T-helper 9 cell (primary cell): ENCODE results near the gene MITF.
"Not testable (repeated sequence)": the region's sequence is repeated elsewhere in the genome, so short reads cannot be mapped to it uniquely, and the experiment has no call there.

Experiments used
- DNase-seq: peaks from one replicate; pipeline ENCODE4 v3.0.0-alpha.2; 2020

Gene MITF

DNA sequence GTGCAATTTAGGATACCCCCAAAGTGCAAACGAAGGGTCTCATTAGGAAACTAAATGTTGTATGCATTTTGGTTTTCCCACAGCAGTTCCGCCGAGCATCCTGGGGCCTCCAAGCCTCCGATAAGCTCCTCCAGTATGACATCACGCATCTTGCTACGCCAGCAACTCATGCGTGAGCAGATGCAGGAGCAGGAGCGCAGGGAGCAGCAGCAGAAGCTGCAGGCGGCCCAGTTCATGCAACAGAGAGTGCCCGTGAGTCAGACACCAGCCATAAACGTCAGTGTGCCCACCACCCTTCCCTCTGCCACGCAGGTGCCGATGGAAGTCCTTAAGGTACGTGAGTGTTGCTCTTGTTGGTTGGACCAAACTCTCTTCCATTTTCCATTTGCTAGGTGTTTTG is 139.8 kb downstream of the MITF start:
- no peak for DNase-seq

DNA sequence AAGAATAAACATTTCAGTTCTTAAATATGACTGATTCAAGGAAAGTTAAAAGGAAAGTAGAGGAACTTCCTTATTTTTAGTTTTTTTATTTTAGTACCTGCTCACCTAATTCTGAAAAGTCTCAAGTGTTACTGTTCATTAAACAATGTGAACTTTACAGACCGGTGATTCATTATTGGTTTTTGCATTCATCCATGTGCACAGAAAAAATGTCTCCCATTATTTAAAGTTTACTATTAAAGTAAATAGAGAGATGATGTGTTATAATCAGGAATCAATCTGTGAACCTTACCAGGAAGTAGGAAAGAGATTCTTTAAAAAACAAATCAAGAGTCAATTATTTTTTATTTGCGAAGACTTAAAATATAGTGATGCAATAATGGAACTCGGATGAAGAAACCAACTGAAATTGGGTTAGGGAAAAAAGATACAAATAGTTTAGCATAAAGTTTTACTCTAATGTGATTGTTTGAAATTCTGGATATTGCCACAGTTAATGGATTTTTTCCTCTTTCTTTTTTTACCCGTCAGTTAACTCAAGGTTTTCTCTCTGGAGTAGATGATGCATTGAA is 140.9 kb downstream of the MITF start:
- no peak for DNase-seq

DNA sequence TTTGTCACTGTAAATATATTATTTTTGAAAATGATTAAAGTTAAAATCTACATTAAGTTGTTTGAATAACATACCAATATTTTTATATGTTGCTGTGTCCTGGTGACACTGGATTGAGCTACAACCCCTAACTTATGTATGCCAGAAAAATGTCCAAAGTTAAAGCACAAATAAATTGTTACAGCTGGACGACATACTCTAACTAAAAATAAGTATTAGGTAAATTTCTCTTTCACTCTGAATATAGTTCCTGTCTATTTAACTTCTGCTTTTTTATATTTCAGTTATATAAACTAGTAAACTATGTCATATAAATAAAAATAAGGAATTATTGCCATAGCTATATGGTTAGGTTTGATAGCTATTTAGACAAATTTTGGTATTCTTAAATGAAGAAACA is 141.8 kb downstream of the MITF start:
- no peak for DNase-seq

DNA sequence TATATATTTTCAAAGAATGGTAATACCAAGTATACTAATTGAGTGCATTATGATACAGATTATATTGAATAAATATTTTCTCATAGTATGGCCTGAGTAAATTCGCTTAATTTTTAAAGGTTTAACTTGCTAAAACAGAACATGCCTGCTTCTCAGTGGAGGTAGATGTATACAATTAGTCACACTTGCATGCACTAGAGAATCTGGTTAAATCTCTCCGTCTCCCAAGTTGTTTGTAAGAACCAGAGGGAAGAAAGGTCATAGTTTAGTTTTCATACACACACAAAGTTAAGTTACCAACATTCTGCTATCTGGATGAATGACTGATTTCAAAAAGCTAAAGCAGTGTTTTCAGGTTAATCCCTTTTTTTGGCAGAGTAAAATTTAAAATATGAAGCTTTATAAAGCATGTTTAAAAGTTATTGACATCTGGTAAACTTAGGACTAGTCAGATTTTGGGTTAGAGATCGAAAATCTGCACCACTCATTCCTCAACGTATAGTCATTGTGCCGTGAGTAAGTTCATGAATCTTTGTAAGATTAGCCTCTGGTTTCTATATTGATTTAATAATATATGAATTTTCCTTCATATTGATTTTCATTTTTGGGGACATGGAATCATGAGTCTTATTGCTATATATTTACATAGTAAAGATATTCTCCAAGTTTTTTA is 142.6 kb downstream of the MITF start:
- DNase-seq, result no peak

DNA sequence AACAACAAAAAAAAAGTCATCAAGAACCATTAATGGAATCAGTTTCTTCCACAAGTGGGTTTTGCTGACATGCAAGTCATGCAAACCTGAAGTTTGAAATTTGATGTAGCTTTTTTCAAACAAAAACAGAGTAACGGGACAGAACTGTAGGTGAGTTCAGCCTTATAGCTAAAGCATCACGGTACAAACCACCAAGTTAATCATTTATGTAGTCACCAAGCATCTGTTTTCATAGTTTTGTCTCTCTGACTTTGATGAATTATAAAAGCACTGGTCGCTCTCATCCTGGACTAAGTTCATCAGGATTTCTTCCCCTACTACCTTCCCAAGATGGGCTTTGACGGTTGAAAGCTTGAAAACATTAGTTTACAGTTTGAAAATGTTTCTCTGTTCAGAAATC is 143.3 kb downstream of the MITF start:
- no peak for DNase-seq

DNA sequence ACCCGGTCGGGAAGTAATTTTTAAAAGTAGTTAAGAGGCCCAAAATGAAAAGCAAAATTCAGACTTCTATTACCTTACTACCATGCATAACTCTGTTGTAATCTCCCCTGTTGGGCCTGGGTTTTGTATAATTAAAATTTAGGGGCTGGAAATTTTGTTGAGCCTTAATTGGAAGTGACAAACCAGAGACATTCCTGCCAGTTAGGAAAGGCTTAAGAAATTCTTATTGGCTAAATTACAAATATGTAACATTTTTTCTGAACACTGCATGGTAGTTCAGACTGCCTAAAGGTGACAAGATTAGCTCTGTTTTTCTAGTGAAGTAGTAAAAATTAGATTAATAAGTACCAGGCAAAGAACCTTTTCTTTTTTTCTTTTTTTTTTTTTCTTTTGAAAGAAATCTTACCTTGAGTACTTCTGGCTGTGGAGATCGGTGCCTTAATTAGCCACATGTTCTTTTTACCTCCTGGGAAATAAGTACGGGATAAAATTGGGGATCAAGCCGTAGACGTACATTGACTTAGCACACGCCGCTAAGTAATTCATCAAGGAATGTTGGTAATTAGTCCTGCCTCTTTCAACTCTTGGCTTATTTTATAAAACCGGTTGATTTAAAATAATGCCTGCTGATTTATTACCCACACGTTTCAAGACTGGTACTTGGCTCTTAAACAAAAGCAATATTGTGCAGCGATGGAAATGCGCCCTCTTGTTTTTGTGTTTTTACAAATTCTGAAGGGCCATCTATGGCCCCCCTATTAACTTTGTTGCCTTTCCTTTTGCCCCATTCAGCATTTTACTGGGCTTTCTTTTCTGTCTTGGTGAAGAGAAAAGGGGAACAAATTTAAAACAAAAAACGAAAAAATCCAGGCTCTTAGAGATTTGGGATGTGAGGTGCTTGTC is 149.0 kb downstream of the MITF start:
- DNase-seq, result no peak

DNA sequence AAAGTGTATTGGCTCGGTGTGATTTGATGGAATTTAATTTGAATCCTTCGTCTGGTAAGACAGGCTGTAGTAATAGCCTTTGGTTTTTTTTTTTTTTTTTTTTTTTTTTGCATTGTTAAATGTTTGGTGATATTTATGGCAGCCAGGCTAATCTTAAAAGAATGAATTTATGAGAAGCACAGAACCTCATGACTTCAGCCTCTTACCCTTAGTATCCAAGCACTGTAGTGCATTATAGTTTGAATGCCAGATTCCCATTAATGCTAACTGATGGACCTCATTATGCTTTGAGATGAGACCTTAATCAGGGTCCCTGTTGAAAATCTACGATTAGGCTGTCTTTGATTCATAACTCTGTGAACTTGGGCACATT is 149.7 kb downstream of the MITF start:
- no peak for DNase-seq

DNA sequence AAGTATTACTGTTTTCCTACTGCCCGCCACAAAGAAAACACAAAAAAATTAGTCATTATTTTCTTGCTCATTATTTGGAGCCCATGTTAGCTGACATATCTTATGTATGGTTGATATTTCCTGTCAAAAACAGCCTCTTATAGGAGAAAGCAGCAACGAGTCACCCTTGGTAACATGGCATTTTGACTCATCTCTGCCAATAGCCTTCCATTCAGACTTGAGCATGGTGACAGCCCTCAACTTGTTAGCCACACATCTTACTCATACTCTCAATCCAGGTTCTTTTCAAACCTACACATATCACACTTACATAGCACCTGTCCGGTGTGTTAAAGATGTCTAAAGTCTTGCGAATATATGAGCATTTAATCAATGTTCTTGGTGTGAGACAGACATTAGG is 150.8 kb downstream of the MITF start:
- no peak for DNase-seq

DNA sequence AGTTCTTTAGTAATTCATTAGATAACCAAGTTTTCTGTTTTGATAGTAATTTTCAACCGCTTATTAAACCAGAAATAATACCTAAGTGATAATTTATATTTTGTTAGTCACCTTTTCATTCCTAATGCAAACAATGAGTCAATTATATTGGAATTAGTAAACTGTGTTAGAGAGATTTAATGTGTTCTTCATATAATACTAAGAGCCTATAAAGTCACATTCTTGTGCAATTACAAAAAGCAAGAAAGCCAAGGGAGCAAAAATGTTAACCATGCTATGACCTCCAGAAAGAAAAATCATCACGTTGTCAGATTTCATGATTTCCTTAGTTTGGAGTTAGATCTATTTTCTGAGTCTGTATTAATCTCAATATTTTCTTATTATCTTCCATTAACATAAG is 151.4 kb downstream of the MITF start:
- no peak for DNase-seq

DNA sequence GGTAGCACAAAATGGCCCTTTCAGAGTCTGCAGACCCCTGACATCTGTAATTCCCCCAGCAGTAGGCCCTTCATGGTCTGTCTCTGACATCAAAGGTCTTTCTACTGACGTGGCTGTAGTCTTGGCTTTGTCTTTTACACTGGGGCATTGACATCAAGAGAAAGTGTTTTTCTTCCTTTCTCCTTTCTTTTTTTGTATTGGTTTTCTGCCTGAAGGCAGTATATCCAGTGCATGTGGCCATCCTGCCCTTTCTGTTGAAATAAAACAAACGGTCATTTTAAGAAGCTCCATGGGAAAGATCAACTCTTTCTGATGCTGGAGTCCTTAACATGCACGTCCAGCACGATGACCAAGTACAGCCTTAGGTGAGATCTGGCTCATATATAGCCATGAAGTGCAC is 153.4 kb downstream of the MITF start:
- DNase-seq, result no peak

DNA sequence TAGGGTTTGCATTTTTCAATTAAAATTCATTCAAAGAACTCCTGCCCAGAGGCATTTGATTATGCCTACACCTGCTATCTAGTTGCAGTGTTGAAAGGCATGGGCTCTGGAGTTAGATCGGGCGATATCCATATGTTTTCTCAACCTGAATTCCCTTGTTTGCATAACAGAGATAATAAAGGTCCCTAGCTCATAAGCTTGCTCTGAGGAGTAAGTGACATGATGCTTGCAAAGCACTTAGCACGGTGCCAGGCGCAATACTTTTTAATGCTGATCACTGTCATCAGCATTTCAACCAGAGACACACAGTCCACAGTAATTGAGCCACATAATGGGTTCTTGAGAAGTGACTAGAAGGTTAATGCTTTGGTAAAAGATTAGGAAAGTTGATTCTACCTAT is 154.0 kb downstream of the MITF start:
- no peak for DNase-seq

DNA sequence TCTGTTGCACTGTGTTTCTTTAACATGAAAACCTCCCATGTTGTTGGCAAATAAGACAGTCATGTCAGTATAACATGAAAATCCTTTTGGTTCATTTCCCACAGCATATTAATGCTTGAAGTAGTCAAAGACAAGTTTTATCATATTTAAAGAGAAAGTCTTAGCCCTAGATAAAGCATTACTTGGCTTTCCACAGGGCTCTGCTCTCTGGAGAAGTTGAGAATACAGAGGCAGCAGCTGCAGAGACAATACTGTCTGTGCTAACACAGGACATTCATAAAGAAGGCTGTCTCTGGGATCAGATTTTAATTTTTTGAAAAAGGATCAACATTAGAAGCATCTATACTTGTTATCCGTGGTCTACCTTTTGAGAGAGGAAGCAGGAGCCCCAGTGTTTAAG is 156.8 kb downstream of the MITF start:
- no peak for DNase-seq

DNA sequence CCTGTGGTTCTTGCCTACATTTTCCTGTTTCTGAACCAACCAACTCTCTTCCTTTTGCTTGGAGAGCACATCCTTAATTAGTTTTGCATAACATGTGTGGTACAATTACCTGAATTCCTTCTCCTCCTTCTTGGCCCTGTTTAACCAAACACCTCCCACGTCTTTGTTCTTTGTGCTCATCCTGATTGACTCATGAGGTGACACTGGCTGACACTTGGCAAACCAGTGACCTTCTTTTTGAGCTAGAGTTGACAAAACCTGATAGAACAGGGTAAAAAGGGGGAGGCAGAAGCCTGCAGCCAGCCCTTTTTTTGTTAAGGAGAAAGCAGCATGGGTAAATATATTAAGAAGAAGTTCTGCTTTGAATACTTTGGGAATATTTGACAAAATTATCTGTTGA is 161.1 kb downstream of the MITF start:
- DNase-seq, result no peak

DNA sequence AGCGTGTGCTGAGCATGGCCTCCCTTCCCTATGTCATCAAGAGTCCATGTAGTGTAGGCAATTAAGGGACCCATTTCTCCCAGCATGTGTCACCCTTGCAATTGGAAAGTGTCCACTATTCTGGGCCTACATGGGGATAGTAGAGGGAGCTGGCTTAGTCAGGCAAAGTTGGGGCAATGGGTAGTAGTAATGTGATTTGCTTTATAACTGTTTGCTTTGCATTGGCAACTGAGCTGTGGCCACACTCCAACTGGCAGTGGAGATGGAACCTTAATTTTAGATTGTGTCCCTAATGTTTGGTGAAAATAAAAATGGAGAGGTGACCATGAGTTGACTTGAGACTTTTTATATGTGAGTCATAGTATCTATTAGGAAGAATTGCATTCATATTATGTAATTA is 162.5 kb downstream of the MITF start:
- no peak for DNase-seq

DNA sequence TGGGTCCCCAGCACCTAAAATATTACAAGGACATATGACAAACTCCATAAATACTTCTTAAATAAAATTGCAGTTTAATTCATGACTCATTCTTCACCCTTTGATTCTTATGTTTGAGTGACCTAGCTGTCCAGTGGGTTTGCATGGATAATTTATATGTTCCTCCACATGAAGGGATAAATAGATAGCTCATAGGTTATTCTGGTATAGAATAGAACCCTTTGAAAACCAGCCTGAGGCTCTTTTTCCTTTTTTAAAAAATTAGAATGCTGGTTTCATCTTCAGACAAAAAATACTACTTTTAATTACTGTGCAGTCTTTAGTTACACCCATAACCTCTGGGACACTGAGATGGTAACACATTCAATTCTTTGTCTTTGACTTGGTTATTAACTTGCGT is 163.1 kb downstream of the MITF start:
- no peak for DNase-seq

DNA sequence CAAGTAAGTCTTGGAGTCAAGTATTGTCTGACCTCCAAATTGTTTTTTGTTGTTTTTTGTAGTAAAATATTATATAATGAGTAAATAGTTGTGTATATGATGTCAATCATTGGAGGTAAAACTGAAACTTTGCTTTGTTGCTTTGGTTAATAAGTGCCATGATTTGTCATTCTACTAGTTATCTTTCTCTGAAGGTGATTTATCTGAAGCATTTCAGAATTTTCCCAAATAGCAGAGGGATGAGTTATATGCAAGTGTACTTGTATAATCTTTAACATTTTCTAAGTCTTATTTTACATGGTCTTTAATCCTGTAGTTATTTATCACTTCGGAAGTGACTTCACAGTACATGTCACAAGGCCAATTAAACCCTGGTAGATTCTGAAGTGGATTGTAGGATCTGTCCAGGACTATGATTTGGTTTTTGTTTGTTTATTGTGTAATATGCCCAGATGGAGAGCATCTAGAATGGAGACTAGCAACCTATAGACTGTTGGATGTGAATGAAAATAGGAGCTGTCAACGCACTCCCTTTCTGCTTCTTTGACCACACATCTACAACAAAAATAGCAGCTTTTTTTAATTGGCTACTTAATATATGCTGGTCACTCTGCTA is 167.2 kb downstream of the MITF start:
- DNase-seq, result no peak

DNA sequence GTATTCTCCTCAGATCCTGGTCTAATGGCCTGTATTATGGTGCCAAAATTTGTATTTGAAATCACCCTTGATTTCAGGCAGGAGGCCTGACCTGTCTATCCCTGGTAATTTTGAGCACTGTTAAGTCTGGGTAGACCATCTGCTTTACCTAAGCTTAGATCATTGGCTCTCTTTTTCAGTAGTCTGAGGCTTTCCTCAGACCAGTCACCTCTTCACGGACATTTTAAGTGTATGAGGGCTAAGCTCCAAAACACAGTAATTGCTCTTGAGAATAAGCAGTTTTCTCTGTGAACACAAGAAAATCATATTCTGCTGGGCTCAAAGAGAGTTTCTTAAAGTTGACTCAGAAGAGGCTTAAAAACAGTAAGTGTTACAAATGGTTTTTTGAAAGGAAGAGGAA is 168.3 kb downstream of the MITF start:
- DNase-seq, result no peak

DNA sequence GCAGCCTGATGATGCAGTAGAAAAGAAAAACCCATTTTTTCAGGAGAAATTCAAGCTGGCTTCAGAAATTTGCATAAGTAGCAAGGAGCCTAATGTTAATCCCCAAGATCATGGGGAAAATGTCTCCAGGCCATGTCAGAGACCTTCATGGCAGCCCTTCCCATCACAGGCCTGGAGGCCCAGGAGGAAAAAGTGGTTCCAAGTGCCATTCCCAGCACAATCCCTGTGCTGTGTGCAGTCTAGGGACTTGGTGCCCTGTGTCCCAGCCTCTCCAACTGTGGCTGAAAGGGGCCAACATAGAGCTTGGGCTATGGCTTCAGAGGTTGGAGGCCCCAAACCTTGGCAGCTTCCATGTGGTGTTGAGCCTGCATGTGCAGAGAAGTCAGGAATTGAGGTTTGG is 170.6 kb downstream of the MITF start:
- DNase-seq, result not testable (repeated sequence)

DNA sequence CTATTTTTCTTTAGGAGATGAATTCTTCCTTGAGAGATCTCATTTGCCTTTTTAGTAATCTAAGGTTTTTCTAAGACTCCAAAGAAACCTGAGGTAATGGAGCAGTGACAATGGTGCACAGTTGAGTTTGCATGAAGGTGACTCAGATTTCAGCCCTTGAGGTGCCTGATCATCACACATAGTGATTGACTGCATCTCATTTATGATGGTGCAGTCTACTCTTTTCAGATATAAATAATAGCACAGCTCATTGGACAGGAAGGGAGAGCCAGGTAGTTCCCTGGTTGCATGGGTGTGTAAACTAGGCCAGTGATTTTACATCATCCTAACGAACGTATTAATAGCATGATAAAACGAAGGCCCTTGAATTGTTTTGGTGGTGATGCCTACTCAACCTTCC is 174.2 kb downstream of the MITF start:
- no peak for DNase-seq

DNA sequence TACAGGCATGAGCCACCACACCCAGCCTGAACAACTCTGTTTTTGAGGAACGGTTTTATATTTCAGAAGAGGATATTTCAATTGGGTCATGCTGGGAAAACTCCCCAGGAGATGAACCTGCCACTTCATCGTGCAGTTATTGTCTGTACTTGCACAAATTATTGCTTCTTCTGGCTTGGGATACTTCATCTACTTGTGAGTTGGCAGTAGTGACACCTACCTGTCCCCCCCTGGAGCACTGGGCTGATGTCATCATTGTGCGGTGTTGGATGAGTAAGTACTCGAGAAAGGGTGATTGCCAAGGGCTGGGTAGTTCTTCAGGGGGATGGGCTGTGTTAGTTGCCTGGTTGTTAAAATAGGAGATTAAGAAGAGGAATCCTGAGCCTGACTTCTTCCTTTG is 175.1 kb downstream of the MITF start:
- DNase-seq, result no peak

DNA sequence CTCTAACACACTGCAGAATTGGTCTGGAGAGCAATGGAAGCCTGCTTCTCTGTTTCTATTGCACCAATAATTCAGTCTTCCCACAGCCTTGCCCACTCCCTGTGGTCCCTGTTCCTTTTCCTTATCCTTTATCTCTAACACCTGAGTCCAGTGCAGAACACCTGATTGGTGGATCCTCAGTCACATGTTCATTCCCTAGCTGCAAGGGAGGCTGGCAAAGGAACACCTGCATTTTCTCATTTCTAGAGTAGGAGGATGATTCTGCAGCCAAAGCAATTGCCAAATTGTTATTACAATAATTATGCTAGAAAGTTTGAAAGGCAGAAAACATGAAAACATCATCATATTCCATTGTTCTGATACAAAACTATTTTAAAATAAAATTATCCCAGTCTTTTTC is 176.5 kb downstream of the MITF start:
- DNase-seq, result no peak

DNA sequence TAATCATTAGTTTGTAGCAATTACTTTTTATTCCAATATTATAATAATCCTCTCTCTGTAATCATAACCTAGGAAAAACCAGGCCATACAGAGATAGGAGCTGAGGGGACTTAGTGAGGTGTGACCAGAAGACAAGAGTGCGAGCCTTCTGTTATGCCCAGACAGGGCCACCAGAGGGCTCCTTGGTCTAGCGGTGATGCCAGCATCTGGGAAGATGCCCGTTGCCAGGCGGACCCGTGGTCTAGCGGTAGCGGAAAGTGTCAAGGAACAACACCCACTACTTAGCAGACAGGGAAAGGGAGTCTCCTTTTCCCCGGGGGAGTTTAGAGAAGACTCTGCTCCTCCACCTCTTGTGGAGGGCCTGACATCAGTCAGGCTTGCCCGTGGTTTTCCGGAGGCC is 180.7 kb downstream of the MITF start:
- not testable (repeated sequence) for DNase-seq

DNA sequence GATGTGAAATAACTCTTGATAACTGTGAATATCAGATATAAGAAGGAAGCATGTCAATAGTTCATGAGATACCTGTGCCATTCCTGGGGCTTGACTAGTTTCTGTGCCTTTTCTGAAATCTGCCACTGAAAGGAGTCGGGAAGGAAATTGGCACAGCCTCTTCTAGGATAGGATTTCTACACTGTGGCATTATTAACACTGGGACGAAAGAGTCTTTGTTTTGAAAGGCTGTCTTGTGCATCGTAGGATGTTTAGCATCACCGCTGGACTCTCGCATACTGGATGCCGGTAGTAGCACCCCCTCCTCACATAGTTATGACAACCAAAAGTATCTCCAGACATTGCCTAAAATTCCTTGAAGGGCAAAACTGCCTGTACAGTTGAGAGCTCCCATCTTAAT is 182.4 kb downstream of the MITF start:
- no peak for DNase-seq

DNA sequence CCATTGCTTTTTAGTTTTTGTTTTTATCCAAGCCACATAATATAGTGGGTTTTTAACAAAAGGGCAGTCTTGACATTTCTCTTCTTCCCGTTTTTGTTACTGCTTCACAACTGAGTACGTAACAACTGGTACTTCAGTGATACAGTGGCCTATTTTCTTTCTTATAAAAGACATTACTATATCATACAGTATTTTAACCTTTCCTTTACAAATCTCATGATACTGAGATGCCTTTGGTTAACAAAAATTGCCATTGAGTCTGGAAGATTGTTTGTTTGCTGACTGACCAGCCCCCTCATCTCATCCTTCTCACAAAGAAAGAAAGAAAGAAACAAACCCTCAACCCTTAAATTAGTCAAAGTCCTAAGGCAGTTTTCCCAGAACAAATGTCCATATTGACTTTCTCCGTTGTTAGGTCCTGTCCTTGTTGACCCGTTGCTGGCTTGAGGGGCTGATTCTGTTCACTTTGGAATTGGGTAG is 183.3 kb downstream of the MITF start:
- no peak for DNase-seq
